HG02852 (cell line): ENCODE results near the gene MRM2.

Experiments used
- ATAC-seq: cut with Tn5 transposase; IDR thresholded peaks from one replicate; pipeline ENCODE4 v1.9.1; 2021; ENCODE audit warnings: mild to moderate bottlenecking, moderate library complexity; ENCODE audit not compliant: unreplicated experiment

MRM2 gene

DNA sequence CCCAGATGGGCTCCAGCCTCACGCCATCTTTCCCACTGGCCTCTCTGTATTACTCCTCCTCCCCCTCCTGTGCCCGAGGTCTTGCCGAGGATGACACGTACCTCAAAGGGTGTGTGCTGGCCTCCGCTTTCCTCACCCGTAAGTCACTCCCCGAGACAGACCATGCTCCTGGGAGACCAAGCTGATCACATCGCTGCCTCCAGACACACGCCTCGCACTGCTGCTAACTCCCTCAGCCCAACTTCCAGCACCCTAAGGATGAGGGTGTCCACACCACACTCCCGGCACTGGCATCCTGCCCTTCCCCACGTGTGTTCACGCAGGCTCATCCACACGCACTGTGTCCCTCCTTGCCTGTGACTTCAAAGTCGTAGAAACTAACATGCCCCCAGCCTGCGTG is 33.3 kb downstream of the MRM2 start:
- ATAC-seq = no peak

DNA sequence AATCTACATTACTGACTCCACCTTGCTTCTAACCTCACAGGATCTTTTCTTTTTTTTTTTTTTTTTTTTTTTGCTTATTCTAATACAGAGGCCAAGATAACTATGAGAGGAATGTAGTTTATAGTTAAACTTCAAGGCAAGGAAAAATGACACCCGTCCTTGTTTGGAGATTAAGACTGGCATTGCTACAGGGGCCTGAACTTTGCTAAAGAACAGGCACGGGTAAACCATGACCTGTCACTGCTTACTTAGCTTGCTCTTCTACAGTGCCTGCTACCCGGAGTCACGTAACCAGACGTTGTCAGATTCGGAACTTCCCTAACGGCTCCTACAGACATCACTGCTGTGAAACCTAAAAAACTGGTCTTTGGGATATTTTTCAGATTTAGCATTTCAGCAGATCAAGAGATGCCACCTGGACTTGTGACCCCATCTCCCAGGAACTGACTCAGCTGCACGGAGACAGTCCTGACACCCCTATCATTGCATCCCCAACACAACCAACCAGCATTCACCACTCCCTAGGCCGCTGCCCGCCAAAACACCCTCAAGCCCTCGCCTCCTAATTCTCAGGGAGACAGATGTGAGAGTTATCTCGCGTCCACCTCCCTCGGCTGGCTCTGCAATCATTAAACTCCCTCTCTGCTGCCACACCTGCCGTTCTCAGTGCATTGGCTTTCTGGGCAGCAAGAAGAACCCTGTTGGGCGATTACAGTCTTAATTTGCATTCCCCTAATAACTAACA is 36.8 kb downstream of the MRM2 start:
- no peak for ATAC-seq

DNA sequence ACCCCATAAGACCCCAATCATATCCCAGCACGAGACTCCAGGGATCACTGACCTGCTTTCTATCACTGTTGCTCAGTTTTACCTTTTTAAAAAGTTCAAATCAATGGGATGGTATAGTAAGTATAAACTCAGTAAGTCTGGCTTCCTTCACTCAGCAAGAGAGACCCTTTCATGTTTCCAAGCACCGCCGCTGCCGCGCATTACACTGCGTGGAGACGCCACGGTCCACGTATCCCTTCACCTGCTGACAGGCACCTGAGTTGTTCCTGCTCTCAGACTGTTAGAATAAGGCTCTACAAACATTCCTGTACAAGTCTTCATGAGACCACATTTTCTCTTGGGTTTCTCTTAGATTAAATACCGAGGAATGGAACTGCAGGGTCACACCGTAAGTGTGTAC is 37.6 kb downstream of the MRM2 start:
- ATAC-seq = no peak

DNA sequence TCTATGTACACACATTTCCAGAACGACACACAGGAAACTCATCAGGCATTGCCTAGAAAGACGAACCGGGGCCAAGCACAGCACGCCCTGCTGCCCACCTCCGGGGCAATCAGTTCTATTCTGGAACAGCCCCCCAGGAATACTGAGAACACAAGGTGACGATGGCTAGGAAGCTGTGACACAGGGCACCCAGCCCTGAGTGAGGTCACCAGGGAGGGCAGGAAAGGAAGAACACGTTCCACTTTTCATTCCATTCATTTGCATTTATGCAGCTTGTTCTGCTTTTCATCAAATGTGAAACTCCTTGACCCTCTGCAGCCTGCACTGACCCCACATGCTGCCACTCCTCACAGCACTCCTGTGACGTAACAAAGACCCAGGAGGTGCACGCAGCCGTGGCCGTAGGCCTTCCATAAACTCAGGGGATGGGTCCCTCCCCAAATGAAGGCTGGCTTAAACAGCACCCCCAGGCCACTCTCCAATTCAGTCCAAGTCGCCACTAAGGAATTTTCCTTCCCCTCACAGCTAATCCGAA is 38.2 kb downstream of the MRM2 start:
- ATAC-seq = no peak

DNA sequence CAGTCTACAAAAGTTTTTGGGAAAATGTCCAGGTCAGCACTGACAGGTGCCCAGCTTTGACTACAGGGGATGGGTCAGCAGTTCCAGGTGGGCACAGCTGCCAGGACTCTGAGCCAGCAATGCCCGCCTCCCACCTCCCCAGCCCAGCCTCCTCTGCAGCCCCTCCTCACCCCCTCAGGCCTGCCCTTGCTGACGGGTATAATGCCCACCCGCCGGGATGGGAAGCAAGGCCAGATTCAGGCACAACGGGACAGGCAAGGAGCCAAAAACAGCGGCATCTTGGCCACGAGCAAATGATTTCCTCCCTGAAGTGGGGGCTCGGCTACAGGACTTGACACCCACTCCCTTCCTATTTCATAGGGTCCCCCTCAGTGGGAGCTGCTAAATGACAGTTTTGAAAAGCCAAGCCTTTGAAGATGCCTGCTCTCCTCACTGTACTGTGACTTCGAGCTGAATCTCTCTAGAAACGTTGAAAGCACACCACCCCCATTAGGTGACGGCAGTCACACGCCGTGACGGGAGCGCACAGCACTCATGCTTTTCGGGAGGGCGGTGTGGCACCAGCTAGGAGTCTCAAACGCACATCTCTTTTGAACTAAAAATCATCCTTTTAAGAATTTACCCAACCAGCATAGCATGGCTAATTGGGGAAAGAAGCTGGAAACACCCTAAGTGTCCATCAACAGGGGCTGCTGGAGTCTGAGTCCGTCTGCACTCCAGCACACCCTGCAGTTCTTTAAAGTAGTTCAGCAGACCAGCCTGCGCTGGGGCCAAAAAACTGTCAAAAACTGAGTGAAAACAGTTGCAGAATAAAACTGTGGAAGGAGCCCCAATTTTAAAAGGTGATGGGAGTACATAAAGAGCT is 38.9 kb downstream of the MRM2 start:
- no peak for ATAC-seq

DNA sequence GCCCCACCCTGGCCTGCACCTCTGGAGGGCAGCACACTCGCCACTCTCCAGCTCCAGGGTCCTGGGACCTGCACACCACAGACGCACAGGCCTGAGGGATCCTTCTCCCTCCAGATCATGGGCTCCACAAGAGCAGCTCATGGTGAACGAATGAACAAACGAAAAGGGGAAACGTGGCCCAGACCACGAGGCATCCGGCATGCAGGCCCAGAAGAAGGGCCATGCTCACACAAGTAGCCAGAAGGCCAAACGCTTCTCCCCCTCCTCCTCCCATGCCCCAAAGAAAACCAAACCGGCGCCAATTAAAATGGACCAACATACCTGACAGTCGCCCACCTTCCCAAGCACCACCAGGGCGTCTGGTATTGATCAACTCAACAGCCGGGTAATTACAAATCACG is 39.6 kb downstream of the MRM2 start:
- no peak for ATAC-seq

DNA sequence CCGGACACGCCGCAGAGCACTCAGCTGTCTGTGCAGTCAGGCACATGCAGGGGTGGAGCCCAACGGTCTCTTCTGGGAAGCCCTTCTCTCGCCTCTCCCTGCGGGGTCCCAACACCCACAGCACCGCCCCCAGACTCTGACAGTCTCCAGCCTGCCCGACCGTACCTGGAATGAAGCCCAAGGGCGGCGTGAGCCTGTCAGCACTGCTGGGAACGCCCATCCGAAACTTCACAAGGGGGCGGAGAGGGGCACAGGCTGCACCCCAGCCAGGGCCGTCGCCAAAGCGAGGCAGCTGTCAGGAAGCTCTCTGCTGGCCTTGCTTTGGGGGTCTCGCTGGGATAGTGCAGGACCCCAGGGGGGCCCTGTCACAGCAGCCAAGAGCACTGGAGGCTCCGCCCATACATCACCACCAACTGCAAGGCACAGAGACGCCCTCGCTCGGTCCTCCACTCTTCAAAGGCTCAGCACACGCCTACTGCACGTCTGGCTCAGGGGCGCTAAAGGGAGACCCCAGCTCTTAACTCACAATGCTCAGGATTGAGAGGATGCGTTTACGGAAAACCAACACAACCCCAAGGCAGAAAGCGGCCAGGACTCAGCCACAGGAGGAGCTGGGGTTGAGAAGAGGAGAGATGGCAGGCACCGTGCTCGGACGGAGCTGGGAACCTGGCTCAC is 40.2 kb downstream of the MRM2 start:
- no peak for ATAC-seq

DNA sequence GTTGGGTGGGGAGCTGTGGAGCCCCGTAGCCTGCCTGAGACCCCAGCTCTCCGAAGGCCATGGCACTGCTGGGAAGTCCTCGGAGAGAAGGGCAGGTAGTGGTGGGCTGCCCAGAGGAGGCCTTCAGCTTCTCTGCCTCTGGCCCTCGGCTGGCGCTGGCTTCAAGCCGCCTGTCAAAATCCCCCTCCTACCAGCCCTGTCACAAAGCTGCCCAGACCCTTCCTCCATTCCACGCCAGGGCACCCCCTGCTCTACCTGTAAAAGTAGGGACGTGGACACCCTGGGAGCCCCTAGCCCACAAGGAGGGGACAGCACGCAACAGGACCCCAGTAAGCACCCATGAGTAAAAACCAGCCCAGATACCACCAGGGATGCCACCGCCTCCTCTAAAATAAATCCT is 40.9 kb downstream of the MRM2 start:
- no peak for ATAC-seq

DNA sequence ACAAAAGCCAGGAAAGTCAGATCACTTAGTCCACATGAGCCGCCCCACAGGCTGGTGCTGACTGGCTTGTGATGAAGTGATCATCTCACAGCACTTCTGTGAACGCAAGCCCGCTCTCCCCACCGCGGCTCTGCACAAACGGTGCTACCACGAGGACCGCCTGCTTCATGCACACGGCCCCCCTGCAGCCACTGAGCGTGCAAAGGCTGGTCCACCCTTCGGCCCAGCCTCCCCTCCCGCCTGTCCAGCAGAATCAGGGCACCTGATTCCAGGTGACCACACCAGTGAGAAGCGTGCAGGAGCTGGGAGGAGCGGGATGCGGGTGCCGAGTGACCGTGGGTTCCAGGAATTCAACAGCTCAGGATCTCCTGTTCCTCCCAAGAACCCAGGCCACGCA is 41.4 kb downstream of the MRM2 start:
- no peak for ATAC-seq

DNA sequence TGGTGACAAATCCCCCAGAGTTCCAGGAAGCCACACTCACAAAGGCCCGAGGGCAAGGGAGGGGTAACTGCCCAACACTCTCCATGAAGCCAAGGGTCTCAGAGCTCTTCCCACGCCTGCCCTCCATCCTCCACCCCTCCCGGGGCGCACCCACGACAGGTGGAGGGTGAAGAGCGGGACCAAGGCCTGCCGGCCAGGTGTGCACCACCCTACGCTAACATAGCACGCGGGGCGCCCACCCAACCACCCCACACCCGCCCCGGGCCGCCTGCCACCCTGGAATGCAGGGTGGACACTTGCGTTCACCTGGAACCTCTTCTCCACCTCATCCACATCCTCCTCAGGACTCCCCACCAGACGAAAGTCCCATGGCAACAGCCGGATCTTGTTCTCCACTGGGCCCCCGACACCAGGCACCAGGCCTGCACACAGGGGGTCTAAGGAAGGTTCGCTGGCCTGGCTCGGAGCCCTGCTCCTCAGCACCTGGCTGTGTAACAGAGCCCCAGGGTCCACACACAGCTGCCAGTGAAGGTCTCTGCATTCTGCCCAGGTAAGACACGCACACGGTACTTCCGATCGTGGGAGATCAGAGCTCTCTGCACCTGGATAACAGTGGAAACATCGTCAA is 41.9 kb downstream of the MRM2 start:
- ATAC-seq = no peak

DNA sequence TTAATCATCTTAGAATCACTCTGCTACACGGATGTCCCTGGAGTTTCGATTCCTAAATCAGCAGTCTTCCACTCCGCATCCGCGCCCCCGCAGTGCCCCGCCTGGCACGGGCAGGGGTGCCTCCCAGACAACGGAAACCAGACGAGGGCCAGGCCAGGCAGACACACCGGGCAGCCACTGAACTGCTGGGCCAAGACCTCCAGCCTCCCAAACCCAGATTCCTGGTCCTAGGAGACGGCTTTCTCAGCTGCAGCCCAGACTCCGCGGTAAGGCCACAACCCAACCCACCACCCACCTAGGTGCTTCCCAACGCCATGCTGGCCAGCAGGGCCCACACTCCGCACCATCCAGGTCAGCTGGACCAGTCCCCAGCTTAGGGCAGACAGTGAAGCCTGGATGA is 42.5 kb downstream of the MRM2 start:
- no peak for ATAC-seq

DNA sequence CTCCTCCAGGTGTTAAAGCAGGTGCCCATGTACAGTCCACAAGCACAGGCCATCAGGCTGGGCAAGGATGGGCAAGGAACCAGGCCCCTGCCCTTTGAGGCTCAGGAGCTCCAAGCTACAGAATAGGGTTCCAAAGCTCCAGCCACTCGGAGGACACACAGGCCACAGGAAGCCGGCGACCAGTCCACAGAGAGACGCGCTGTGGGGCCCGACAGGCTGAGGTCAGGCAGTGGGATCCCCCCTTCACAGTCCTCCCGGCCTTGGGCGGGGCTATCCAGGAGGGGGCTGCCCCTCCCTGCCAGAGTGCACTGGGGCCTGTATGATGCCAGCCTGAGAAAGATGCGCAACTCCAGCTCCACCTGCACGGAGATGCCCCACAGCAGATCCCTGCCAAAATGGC is 43.2 kb downstream of the MRM2 start:
- no peak for ATAC-seq

DNA sequence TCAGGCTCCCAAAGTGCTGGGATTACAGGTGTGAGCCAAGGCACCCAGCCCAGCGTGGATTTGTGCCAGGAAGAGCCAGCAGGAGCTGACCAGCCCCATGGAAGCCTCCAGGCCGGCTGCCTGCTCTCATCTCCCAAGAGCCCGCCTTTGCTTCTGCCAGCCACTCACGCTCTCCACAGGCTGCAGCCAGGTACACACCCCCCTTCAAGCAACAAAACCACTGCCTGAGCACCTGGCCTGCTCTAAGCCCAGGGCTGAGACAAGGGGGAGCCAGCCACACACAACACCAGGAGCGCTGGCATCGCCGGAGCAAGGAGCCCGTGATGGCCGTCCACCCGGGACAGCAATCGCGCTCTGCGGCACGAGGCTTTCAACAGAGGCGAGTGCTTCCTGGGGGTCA is 43.8 kb downstream of the MRM2 start:
- no peak for ATAC-seq

DNA sequence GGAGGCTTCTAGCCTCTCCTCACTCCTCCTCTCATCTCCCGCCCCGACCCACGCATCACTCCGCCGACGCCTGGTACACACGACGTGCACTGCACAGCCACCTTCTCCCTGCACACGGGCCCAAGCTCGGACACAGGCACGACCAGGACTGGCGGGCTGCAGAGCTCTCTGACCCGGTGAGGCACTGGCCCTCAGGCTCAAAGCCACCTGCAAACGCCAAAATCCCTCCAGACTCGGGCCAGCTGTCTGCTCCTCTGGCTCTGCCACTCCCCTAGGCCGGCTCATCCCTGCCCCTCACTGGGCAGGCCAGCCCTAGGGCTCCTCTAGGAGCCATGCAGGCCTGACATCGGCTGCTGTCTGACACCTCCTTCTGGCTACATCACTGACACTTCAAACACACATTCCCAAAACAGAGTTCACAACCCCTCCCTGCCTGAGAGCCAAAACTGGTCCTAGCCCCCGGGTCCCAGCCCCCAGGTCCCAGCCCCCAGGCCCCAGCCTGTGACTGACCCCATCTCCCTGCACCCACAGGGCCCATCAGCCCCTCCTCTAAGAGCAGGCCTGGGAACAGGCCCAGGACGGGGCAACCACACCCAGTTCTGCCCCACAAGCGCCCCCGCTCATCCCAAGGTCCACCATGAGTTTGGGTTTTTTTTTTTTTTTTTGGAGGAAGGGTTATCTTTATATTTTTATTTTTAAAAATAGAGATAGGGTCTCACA is 44.4 kb downstream of the MRM2 start:
- no peak for ATAC-seq

DNA sequence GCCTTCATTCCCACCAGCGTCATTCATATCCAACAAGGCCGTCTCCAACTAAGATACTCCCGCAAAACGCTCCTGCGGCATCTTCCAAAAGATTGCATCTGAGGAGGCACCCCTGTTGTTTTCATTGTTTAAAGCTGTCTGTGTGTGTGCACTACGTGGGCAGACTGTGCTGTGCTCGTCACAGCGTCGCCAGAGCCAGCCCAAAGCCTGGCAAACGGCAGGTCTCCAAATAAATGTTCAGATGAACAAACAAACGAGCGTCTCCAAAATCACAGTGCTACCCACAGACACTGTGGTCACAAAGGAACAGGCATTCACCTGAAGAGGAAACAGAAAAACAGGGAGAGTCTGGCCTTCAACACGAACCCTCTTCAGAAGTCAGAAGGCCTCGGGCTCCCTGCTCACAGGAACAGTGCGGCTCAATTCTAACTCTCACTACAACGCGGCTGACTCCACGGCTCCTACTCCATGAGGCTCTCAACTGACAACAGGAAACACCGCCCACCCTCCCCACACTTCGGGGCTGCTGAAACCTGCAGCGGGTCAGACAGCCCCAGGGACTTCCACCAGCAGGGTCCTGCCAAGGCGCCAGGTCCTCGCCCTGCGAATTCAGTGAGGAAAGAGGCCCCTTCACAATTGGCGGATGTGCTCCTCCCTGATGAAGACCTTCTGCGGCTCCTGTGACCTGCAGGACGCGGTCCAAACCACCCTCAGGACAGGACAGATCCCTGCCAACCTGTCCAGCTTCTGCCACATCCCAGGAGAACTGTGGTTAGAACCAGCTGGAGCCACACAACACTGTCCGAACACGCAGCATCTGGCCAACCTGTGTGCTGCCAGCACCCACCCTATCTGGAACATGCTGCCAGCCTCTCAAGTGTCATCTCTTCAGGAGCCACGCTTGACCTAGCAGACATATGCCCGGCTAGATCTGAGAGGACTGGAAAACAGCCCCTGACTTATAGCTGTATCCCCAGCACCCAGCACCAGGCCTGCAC is 45.3 kb downstream of the MRM2 start:
- no peak for ATAC-seq

DNA sequence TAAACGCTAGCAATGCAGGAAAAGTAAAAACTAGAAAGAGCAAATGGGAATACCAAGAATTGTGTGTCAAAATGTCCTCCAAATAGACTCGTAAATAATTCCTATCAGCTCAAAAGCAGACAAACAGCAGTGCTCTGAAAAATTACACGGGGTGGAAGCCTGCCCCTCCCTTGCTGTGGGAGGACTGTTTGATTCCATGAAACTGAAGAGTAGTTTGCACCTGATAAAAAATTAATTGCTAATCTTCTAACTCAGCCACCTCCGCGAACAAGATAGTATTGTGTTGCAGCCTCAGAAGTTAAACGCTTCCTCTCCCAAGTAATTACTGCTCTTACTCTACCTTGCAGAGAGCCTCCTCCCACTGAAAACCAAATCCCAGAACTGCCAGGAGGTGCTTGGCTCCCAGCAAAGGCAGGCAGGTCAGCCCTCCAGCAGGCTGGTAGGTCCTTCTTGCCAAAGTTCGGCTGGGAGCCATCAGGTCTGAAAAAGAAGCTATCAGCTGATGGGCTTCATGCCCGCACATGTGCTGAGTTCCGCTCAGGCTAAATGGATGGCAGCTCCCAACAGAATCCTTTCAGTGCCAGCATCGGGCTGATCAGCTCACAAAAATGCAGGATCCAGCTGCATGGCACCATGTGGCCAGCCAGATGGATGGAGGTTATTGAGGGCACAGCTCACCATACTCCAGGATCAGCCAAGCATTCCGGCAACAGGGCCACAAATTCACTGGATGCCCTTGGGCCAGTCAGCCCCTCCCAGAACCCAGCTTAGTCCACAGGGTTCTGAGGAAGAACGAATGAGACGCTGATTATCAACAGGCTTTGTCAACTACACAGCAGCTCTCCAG is 46.4 kb downstream of the MRM2 start:
- ATAC-seq = no peak

DNA sequence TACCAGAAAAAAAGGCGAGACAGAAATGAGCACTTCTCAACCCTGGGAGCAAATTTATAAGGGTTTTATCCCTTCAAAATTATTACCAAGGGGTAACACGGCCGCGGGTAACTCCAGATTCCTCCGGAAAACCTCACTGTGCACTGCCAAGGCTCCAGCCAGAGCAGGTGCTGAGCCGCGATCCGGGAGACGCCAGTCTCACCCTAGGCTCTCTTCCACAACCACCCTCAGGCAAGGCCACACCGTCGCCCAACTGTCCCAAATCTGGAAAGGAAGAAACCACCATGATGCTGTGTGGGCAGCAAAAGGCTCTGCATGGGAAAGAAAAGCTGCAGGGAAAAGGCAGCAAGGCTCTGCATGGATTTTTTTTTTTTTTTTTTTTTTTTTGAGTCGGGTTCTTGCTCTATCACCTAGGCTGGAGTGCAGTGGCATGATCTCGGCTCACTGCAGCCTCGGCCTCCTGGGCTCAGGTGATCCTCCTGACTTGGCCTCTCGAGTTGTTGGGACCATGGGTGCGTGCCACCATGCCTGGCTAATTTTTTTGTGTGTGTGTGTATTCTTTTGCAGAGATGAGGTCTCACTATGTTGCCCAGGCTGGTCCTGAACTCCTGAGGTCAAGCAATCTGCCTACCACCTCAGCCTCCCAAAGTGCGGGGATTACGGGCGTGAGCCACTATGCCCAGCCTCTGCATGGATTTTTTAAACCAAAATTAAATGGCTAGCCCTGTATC is 48.3 kb downstream of the MRM2 start:
- no peak for ATAC-seq
